GM19099 (cell line): ENCODE results near the gene PLOD3.

ENCODE experiments used
- POLR2A ChIP-seq: IDR thresholded peaks from 3 replicates; pipeline ENCODE4 v1.6.1; 2011; ENCODE audit warnings: low read depth; ENCODE audit not compliant: insufficient read length; ENCODE audit errors: extremely low read depth

The PLOD3 gene

GRCh38 chr7:101217388-101218235 lies at the start of gene PLOD3, which contains the start of gene ZNHIT1:
Gene PLOD3 (minus strand): TSS chr7:101217581. CDS start chr7:101217274, 307 bp downstream.
Gene ZNHIT1 (plus strand): TSS chr7:101218165. CDS start chr7:101218196, 31 bp downstream.
- peak; percentile 48 for TF ChIP-seq POLR2A

- no peak for TF ChIP-seq POLR2A
Measured at GRCh38 chr7:101265622-101266516, 48.5 kb upstream of the PLOD3 start.

- TF ChIP-seq POLR2A: no peak
Measured at GRCh38 chr7:101258243-101258731, 40.9 kb upstream of the PLOD3 start.

- no peak for TF ChIP-seq POLR2A
Measured at GRCh38 chr7:101255796-101256195, 38.4 kb upstream of the PLOD3 start.

- peak; percentile 74 for TF ChIP-seq POLR2A
Measured at GRCh38 chr7:101251871-101252659, 34.7 kb upstream of the PLOD3 start.

GRCh38 chr7:101250324-101250723 lies 32.9 kb upstream of the PLOD3 start:
- no peak for TF ChIP-seq POLR2A

- no peak for TF ChIP-seq POLR2A
Measured at GRCh38 chr7:101248276-101248675, 30.9 kb upstream of the PLOD3 start.

- TF ChIP-seq POLR2A: no peak
Measured at GRCh38 chr7:101245147-101245668, 27.8 kb upstream of the PLOD3 start.

GRCh38 chr7:101244375-101245146 lies 27.2 kb upstream of the PLOD3 start, which contains the start of gene FIS1:
Gene FIS1 (minus strand): TSS chr7:101245081. CDS start chr7:101245004, 77 bp downstream.
- peak; percentile 85 for TF ChIP-seq POLR2A

GRCh38 chr7:101243646-101244374 lies 26.4 kb upstream of the PLOD3 start:
- TF ChIP-seq POLR2A: no peak

- no peak for TF ChIP-seq POLR2A
Measured at GRCh38 chr7:101241443-101242349, 24.3 kb upstream of the PLOD3 start.

GRCh38 chr7:101241015-101241363 lies 23.6 kb upstream of the PLOD3 start:
- no peak for TF ChIP-seq POLR2A

GRCh38 chr7:101240226-101241014 lies 23.0 kb upstream of the PLOD3 start:
- TF ChIP-seq POLR2A: no peak
